Naive thymus-derived CD4-positive, alpha-beta T cell (primary cell): ENCODE measurements around the gene IRAK1. TPM values are rescaled to one million over a fixed set of nuclear protein-coding genes. Genes with fewer than 3 reads are reported as not detected.

Experiments
- ATAC-seq: fragments of 150-1000 bp; cut with Tn5 transposase; 2 replicates; pipeline ENCODE4 v1.10.0; 2021; ENCODE audit warnings: mild to moderate bottlenecking, moderate library complexity
- CTCF ChIA-PET: fragments of 350-600 bp; sonication (Branson Sonifier 250); formaldehyde crosslinking; loops from one replicate; lab custom pipeline; 2021; ENCODE audit warnings: antibody characterized with exemption; lab: Charles Lee
- POLR2A ChIA-PET: fragments of 350-600 bp; sonication (Branson Sonifier 250); formaldehyde crosslinking; loops from one replicate; lab custom pipeline; 2021; ENCODE audit warnings: antibody characterized with exemption, inconsistent platforms; lab: Charles Lee
- DNase-seq, 9 donors: peaks; one replicate each; pipeline versions ENCODE4 v3.0.0 to v3.0.0-alpha.2; 2020 to 2022; ENCODE audit warnings: mixed read lengths in 1 of 9
- H3K27ac ChIP-seq: one replicate; pipeline ENCODE4 v1.7.0; 2013; ENCODE audit warnings: mild to moderate bottlenecking, low read depth, low read length, moderate library complexity
- H3K27me3 ChIP-seq, 2 donors: one replicate each; pipeline ENCODE4 v1.7.0; 2013; ENCODE audit warnings: low read length in 2 of 2, mild to moderate bottlenecking in 2 of 2, moderate library complexity in 2 of 2; ENCODE audit not compliant: control insufficient read depth in 2 of 2, insufficient read depth in 2 of 2
- H3K36me3 ChIP-seq, 3 experiments: 1 replicate in 2 of 3; 2 replicates in 1 of 3; pipeline ENCODE4 v1.7.0; 2013; ENCODE audit warnings: low read length in 3 of 3, mild to moderate bottlenecking in 3 of 3, moderate library complexity in 1 of 3; ENCODE audit not compliant: insufficient read depth in 3 of 3, control insufficient read depth in 2 of 3
- H3K4me1 ChIP-seq, 2 donors: one replicate each; pipeline ENCODE4 v1.7.0; 2013; ENCODE audit warnings: low read length in 2 of 2, mild to moderate bottlenecking in 2 of 2, moderate library complexity in 1 of 2; ENCODE audit not compliant: control insufficient read depth in 2 of 2, insufficient read depth in 2 of 2
- H3K4me3 ChIP-seq: 2 replicates; pipeline ENCODE4 v1.7.0; 2013; ENCODE audit warnings: mild to moderate bottlenecking, low read length
- H3K9me3 ChIP-seq, 3 experiments: 1 replicate in 2 of 3; 2 replicates in 1 of 3; pipeline ENCODE4 v1.7.0; 2013; ENCODE audit warnings: low read length in 3 of 3; ENCODE audit not compliant: control insufficient read depth in 2 of 3
- H3K27ac Mint-ChIP-seq, 9 donors: one replicate each; pipeline ENCODE4 v1.8.0; 2020 to 2022; ENCODE audit warnings: mixed read lengths in 9 of 9, mild to moderate bottlenecking in 8 of 9, moderate library complexity in 5 of 9, inconsistent platforms in 2 of 9
- H3K27me3 Mint-ChIP-seq, 5 donors: one replicate each; pipeline ENCODE4 v1.8.0; 2021 to 2022; ENCODE audit warnings: mixed read lengths in 5 of 5, mild to moderate bottlenecking in 1 of 5
- H3K36me3 Mint-ChIP-seq, 5 donors: one replicate each; pipeline ENCODE4 v1.8.0; 2020 to 2022; ENCODE audit warnings: mixed read lengths in 5 of 5, mild to moderate bottlenecking in 3 of 5, inconsistent platforms in 1 of 5
- H3K4me1 Mint-ChIP-seq, 7 donors: one replicate each; pipeline ENCODE4 v1.8.0; 2020 to 2022; ENCODE audit warnings: mixed read lengths in 7 of 7, mild to moderate bottlenecking in 3 of 7, inconsistent platforms in 1 of 7
- H3K4me3 Mint-ChIP-seq, 10 donors: one replicate each; pipeline ENCODE4 v1.8.0; 2020 to 2022; ENCODE audit warnings: mild to moderate bottlenecking in 10 of 10, mixed read lengths in 10 of 10, moderate library complexity in 6 of 10, inconsistent platforms in 2 of 10
- H3K9me3 Mint-ChIP-seq, 11 donors: one replicate each; pipeline ENCODE4 v1.8.0; 2020 to 2022; ENCODE audit warnings: mixed read lengths in 11 of 11, mild to moderate bottlenecking in 4 of 11, inconsistent platforms in 1 of 11, moderate library complexity in 1 of 11
- intact Hi-C, 2 donors: fragments of 100-400 bp; cut with micrococcal nuclease; formaldehyde crosslinking; loops; one replicate each; pipeline ENCODE4 v1.15.1; 2023
- polyA plus RNA-seq, 2 donors: library from polyadenylated mRNA; unstranded; fragments of 300-500 nt; fragmentation: Illumina TruSeq; gene quantifications; one replicate each; pipeline ENCODE4 v1.2.3, GENCODE V29; 2021
- total RNA-seq, 6 experiments: library from RNA in 5 of 6; stranded (reverse) in 5 of 6; gene quantifications; 1 replicate in 5 of 6; 2 replicates in 1 of 6; pipeline ENCODE4 v1.2.3 and lab custom pipeline; 2021 to 2026

Gene IRAK1
- total and polyA plus RNA-seq, 7 experiments from 2014 or later, result 20.0 to 120 (median 57.5) TPM

GRCh38 chrX:154016366-154017076 is 3.2 kb downstream of the IRAK1 start:
- Mint-ChIP-seq H3K27ac (no peak overlapping the region), H3K9me3 (no peaks in the 10 kb centered on the region), H3K36me3 (peaks cover 0 to 10% (median 0%) of the 10 kb centered on the region in 5 donors), H3K4me3 (no peak overlapping the region), H3K4me1 (peaks cover 0 to 22% (median 14%) of the 10 kb centered on the region in 7 donors), H3K27me3 (no peaks in the 10 kb centered on the region)
- DNase-seq, result no peak
- Histone ChIP-seq H3K27ac (no peak overlapping the region), H3K4me1 (peaks cover 4 to 6% of the 10 kb centered on the region in 2 donors), H3K36me3 (peaks cover 0 to 32% (median 0%) of the 10 kb centered on the region in 3 experiments), H3K9me3 (no peaks in the 10 kb centered on the region), H3K27me3 (no peaks in the 10 kb centered on the region), H3K4me3 (no peak overlapping the region)
- POLR2A ChIA-PET, result interaction anchor here (1.4 kb wide), 1 partner anchor 382 kb away, joined by 4 read pairs; the partner anchor contains the start of gene RPL10
- CTCF ChIA-PET, result interaction anchor here (1.0 kb wide), 1 partner anchor 27 kb away, joined by 3 read pairs; no protein-coding TSS in a partner anchor
- no peak for ATAC-seq
- intact Hi-C loops, result no loop called here

GRCh38 chrX:154015581-154016264 is 4.0 kb downstream of the IRAK1 start:
- ChIA-PET POLR2A (no interaction called here), CTCF (no interaction called here)
- H3K36me3 ChIP-seq, result peaks cover 0 to 35% (median 0%) of the 10 kb centered on the region in 3 experiments

GRCh38 chrX:154014429-154015380 is 5.0 kb downstream of the IRAK1 start:
- no peak for DNase-seq
- POLR2A ChIA-PET, result interaction anchor here (0.6 to 3.0 kb wide), 5 partner anchors 13 to 80 kb away, joined by 3 to 12 read pairs (median 4); partner anchors contain the start of genes HCFC1 and TMEM187
- no peak for ATAC-seq

More at GRCh38 chrX:154015581-154016264, 4.0 kb downstream of the IRAK1 start:
- Mint-ChIP-seq H3K27ac (peak overlapping the region in 1 of 9 donors; percentile 18), H3K4me3 (peak overlapping the region in 2 of 10 donors; percentile 17 to 41), H3K36me3 (peaks cover 0 to 10% (median 0%) of the 10 kb centered on the region in 5 donors), H3K9me3 (no peaks in the 10 kb centered on the region), H3K27me3 (no peaks in the 10 kb centered on the region), H3K4me1 (peaks cover 0 to 22% (median 14%) of the 10 kb centered on the region in 7 donors)
- Histone ChIP-seq H3K9me3 (no peaks in the 10 kb centered on the region), H3K4me3 (no peak overlapping the region), H3K27ac (no peak overlapping the region), H3K27me3 (no peaks in the 10 kb centered on the region), H3K4me1 (peaks cover 4 to 6% of the 10 kb centered on the region in 2 donors)
- DNase-seq, result no peak
- intact Hi-C loops, result no loop called here
- no peak for ATAC-seq

GRCh38 chrX:154013614-154014360 is 5.9 kb downstream of the IRAK1 start:
- no peaks in the 10 kb centered on the region for H3K27me3 ChIP-seq
- H3K27ac ChIP-seq, result no peak overlapping the region
- peaks cover 0 to 40% (median 0%) of the 10 kb centered on the region in 3 experiments for H3K36me3 ChIP-seq
- H3K4me3 ChIP-seq, result no peak overlapping the region
- H3K9me3 ChIP-seq, result no peaks in the 10 kb centered on the region
- no peak overlapping the region for H3K4me3 Mint-ChIP-seq
- no peaks in the 10 kb centered on the region for H3K27me3 Mint-ChIP-seq
- no peaks in the 10 kb centered on the region for H3K9me3 Mint-ChIP-seq
- ChIA-PET CTCF (interaction anchor here (0.7 to 1.6 kb wide), 7 partner anchors 9 to 1072 kb away, joined by 3 to 5 read pairs (median 3); no protein-coding TSS in a partner anchor), POLR2A (interaction anchor here (0.6 to 3.0 kb wide), 6 partner anchors 12 to 81 kb away, joined by 3 to 12 read pairs (median 4); partner anchors contain the start of genes HCFC1 and TMEM187)
- peak; percentile 24 to 66 (median 47) for DNase-seq
- H3K4me1 Mint-ChIP-seq, result peaks cover 0 to 17% (median 8%) of the 10 kb centered on the region in 7 donors
- intact Hi-C loops, result loop anchor here (1.0 to 5.0 kb wide), 5 partner anchors 37 to 521 kb away; partner anchors contain the start of genes HCFC1 (in 2 of the 2) and TMEM187 (in 1 of the 2)
- peak; percentile 83 for ATAC-seq
- H3K36me3 Mint-ChIP-seq, result peaks cover 0 to 4% (median 0%) of the 10 kb centered on the region in 5 donors
- H3K27ac Mint-ChIP-seq, result peak overlapping the region in 4 of 9 donors; percentile 12 to 84 (median 68)
- H3K4me1 ChIP-seq, result no peaks in the 10 kb centered on the region

More at GRCh38 chrX:154014429-154015380, 5.0 kb downstream of the IRAK1 start:
- no peak overlapping the region for H3K4me3 ChIP-seq
- H3K4me1 ChIP-seq, result no peaks in the 10 kb centered on the region
- CTCF ChIA-PET, result interaction anchor here (1.2 to 1.6 kb wide), 4 partner anchors 8 to 77 kb away, joined by 3 to 5 read pairs (median 4); no protein-coding TSS in a partner anchor
- Mint-ChIP-seq H3K4me1 (peaks cover 0 to 17% (median 8%) of the 10 kb centered on the region in 7 donors), H3K27me3 (no peaks in the 10 kb centered on the region), H3K9me3 (no peaks in the 10 kb centered on the region), H3K27ac (peak overlapping the region in 5 of 9 donors; percentile 9 to 56 (median 22)), H3K4me3 (peak overlapping the region in 1 of 10 donors; percentile 30), H3K36me3 (peaks cover 0 to 6% (median 0%) of the 10 kb centered on the region in 5 donors)
- peaks cover 0 to 40% (median 0%) of the 10 kb centered on the region in 3 experiments for H3K36me3 ChIP-seq
- no peaks in the 10 kb centered on the region for H3K27me3 ChIP-seq
- no peaks in the 10 kb centered on the region for H3K9me3 ChIP-seq
- no peak overlapping the region for H3K27ac ChIP-seq
- intact Hi-C loops, result loop anchor here in 1 of 2 donors (5.0 kb wide), 1 partner anchor 42 kb away; the partner anchor contains the start of genes HCFC1 and TMEM187

GRCh38 chrX:154013001-154013421 is 6.7 kb downstream of the IRAK1 start:
- no peaks in the 10 kb centered on the region for H3K9me3 ChIP-seq
- no peaks in the 10 kb centered on the region for H3K9me3 Mint-ChIP-seq
- peaks cover 0 to 3% (median 0%) of the 10 kb centered on the region in 5 donors for H3K36me3 Mint-ChIP-seq
- no peak overlapping the region for H3K4me3 ChIP-seq
- H3K36me3 ChIP-seq, result peaks cover 0 to 40% (median 0%) of the 10 kb centered on the region in 3 experiments
- DNase-seq (no peak), ATAC-seq (no peak)
- ChIA-PET CTCF (interaction anchor here (0.5 to 1.6 kb wide), 10 partner anchors 10 to 335 kb away, joined by 3 to 6 read pairs (median 3); no protein-coding TSS in a partner anchor), POLR2A (interaction anchor here (1.3 to 3.0 kb wide), 4 partner anchors 11 to 42 kb away, joined by 3 to 12 read pairs (median 6); partner anchors contain the start of genes HCFC1 and TMEM187)
- H3K27ac Mint-ChIP-seq, result peak overlapping the region in 1 of 9 donors; percentile 84
- H3K4me1 Mint-ChIP-seq, result peaks cover 0 to 17% (median 7%) of the 10 kb centered on the region in 7 donors
- H3K27me3 ChIP-seq, result no peaks in the 10 kb centered on the region
- intact Hi-C loops, result loop anchor here (1.0 to 5.0 kb wide), 5 partner anchors 38 to 522 kb away; partner anchors contain the start of genes HCFC1 (in 2 of the 2) and TMEM187 (in 1 of the 2)
- H3K4me1 ChIP-seq, result no peaks in the 10 kb centered on the region
- H3K4me3 Mint-ChIP-seq, result no peak overlapping the region
- H3K27me3 Mint-ChIP-seq, result no peaks in the 10 kb centered on the region
- no peak overlapping the region for H3K27ac ChIP-seq
